CD4-positive, alpha-beta T cell treated with Interleukin-10 for 1 hour (primary cell): Measurements from ENCODE around the gene CKMT1B.
"Not testable (repeated sequence)": the region's sequence is repeated elsewhere in the genome, so short reads cannot be mapped to it uniquely, and the experiment has no call there.

ENCODE experiments used
- DNase-seq: peaks from one replicate; pipeline ENCODE4 v3.0.0-alpha.2; 2020

CKMT1B gene

GRCh38 chr15:43638464-43639204 lies 44.8 kb downstream of the CKMT1B start:
- DNase-seq: not testable (repeated sequence)
